ENCODE results near the gene SMAGP. TPM values are rescaled to one million over a fixed set of nuclear protein-coding genes. Genes with fewer than 3 reads are reported as not detected.

The SMAGP gene
- total RNA-seq, 4 donors from 2014 or later, result 2.0 to 10.2 (median 4.4) TPM

DNA sequence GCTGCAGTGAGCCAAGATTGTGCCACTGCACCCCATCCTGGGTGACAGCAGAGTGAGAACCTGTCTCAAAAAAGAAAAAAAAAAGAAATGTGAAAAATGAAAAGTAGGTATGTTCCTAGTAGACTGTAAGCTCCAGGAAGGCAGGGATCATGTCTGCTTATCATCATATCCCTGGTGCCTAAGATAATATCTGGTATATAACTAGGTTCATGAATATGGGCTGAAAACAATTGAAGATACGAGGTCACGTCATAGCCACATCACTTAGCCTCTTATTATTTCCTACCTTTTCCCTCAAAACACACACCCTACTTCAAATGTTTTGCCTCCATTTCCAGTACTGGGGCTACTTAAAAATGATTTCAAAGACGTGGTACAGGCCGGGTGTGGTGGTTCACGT lies 55.3 kb downstream of the SMAGP start:
- H3K27me3 ChIP-seq, result no peaks in the 10 kb centered on the region
- DNase-seq (ENCODE audit: low spot score in 2 of 2), result no peak
- 91 to 93% methylated on average over 5 of the region's 5 CpGs for WGBS, 2 donors
- H3K27ac ChIP-seq, result no peak overlapping the region
- no peak for TF ChIP-seq POLR2A (IDR thresholded peaks at IDR 0.05)
- H3K9me3 ChIP-seq, result no peaks in the 10 kb centered on the region
- H3K4me1 ChIP-seq, result peaks cover 0 to 31% (median 17%) of the 10 kb centered on the region in 4 donors
- peaks cover 0 to 24% (median 0%) of the 10 kb centered on the region in 3 donors for H3K36me3 ChIP-seq
- H3K4me3 ChIP-seq, result no peak overlapping the region

DNA sequence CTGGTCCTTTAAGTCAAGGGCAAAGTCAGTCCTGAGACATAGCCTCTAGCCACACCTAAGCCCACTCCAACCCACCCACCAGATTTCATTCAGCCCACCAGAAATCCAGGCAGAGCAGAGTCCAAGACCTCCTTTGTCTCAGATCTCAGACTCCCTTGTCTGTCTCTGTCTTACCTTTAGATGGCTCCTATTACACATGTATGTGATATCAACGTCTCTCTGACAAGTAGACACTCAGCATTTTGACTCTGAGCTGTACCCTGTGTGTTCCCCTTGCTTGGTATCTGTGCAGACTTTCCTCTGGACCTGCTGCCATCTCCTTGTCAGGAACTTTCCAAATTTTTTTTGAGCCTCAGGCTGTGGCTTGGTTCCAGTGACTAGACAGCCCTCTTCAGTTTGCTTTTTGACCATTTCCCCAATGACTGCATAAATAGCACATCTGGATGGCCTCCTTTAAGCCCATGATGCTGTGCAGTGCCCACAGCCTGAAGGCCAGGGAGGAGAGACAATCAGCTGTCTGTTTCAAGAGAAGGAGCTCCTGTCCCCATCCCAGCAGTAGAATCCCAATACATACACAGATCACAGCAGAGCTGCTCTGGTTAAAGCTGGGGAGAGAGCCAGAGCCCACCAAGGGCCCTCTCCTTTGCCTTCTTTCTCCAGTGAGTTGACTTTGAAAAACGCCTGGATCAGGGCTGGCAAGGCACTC lies 59.4 kb downstream of the SMAGP start:
- Histone ChIP-seq H3K9me3 (no peaks in the 10 kb centered on the region), H3K4me3 (no peak overlapping the region), H3K36me3 (peaks cover 0 to 46% (median 0%) of the 10 kb centered on the region in 3 donors), H3K27ac (no peak overlapping the region), H3K4me1 (peaks cover 0 to 4% (median 0%) of the 10 kb centered on the region in 4 donors), H3K27me3 (no peaks in the 10 kb centered on the region)
- WGBS, 2 donors, result 50 to 79% methylated on average over 2 of the region's 2 CpGs
- DNase-seq (ENCODE audit: low spot score in 2 of 2), result no peak
- TF ChIP-seq, protein P1, sequence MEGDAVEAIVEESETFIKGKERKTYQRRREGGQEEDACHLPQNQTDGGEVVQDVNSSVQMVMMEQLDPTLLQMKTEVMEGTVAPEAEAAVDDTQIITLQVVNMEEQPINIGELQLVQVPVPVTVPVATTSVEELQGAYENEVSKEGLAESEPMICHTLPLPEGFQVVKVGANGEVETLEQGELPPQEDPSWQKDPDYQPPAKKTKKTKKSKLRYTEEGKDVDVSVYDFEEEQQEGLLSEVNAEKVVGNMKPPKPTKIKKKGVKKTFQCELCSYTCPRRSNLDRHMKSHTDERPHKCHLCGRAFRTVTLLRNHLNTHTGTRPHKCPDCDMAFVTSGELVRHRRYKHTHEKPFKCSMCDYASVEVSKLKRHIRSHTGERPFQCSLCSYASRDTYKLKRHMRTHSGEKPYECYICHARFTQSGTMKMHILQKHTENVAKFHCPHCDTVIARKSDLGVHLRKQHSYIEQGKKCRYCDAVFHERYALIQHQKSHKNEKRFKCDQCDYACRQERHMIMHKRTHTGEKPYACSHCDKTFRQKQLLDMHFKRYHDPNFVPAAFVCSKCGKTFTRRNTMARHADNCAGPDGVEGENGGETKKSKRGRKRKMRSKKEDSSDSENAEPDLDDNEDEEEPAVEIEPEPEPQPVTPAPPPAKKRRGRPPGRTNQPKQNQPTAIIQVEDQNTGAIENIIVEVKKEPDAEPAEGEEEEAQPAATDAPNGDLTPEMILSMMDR (IDR thresholded peaks at IDR 0.05), result no peak
- no peak for TF ChIP-seq POLR2A (IDR thresholded peaks at IDR 0.05)
- TF ChIP-seq EP300 (IDR thresholded peaks at IDR 0.05), result no peak

DNA sequence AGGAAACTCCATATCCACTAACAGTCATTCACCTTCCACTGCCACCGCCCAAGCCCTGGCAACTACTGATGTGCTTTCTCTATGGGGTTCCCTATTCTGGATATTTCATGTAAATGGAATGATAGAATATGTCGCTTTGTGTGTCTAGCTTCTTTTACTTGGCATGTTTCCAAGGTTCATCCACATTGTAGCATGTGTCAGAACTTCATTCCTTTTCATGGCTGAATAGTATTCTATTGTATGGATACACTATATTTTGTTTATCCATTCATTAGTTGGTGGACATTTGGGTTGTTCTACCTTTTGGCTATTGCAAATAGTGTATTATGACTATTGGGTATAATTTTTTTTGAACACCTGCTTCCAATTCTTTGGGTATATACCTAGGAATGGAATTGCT lies 61.0 kb downstream of the SMAGP start:
- 86 to 88% methylated on average over 2 of the region's 2 CpGs for WGBS, 2 donors
- Histone ChIP-seq H3K9me3 (no peaks in the 10 kb centered on the region), H3K27ac (no peak overlapping the region), H3K36me3 (peaks cover 0 to 53% (median 0%) of the 10 kb centered on the region in 3 donors), H3K4me1 (no peaks in the 10 kb centered on the region), H3K27me3 (no peaks in the 10 kb centered on the region), H3K4me3 (no peak overlapping the region)
- DNase-seq (ENCODE audit: low spot score in 2 of 2), result no peak
- TF ChIP-seq, protein P1 (IDR thresholded peaks at IDR 0.05), result no peak
- no peak for TF ChIP-seq POLR2A (IDR thresholded peaks at IDR 0.05)
- no peak for TF ChIP-seq EP300 (IDR thresholded peaks at IDR 0.05)

DNA sequence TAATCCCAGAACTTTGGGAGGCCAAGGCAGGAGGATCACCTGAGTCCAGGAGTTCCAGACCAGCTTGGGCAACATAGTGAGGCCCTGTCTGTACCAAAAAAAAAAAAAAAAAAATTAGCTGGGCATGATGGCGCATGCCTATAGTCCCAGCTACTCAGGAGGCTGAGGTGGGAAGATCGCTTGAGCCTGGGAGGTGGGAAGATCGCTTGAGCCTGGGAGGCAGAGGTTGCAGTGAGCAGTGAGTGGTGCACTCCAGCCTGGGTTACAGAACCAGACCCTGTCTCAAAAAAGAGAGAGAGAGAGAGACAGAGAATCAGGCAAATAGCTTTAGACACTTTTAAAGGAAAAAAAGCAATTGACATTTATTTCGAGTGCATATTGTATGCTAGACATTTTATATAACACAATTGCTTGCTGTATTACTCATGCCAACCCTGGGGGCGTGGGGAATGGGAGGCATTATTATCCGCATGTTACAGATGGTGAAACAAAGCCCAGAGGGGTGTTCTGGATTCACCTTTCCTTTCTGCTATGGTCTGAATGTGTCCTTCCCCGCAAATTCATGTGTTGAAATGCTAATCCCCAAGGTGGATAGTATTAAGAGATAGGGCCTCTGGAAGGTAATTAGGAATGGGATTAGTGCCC lies 62.1 kb downstream of the SMAGP start:
- H3K27me3 ChIP-seq, result no peaks in the 10 kb centered on the region
- no peaks in the 10 kb centered on the region for H3K9me3 ChIP-seq
- no peak for TF ChIP-seq EP300 (IDR thresholded peaks at IDR 0.05)
- TF ChIP-seq POLR2A (IDR thresholded peaks at IDR 0.05), result no peak
- TF ChIP-seq, protein P1 (IDR thresholded peaks at IDR 0.05), result no peak
- no peaks in the 10 kb centered on the region for H3K4me1 ChIP-seq
- H3K4me3 ChIP-seq, result no peak overlapping the region
- H3K27ac ChIP-seq, result no peak overlapping the region
- peaks cover 0 to 54% (median 2%) of the 10 kb centered on the region in 3 donors for H3K36me3 ChIP-seq
- DNase-seq (ENCODE audit: low spot score in 2 of 2), result no peak
- WGBS, 2 donors, result 77 to 84% methylated on average over 7 of the region's 7 CpGs

DNA sequence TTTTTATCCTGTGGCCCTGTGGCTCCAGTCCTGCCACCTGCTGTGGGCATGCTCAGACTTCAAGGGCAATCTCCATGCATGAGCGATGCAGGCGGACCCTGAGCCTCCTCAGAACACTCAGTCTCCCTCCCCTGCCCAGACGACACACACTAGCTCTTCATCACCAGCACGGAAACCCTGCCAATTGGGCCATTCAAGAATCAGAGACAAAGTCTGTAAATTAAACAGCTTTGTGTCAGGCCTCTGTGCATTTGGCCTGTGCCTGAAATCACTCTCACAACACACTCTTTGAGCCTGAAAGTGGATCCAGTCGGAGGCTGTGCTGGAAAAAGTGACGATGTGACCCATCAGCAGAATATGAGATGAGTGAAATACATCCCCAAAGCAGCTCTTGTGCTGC lies 64.9 kb downstream of the SMAGP start:
- WGBS, 2 donors, result 56 to 76% methylated on average over 4 to 6 of the region's 6 CpGs
- H3K9me3 ChIP-seq, result no peaks in the 10 kb centered on the region
- H3K4me3 ChIP-seq, result no peak overlapping the region
- H3K27ac ChIP-seq, result no peak overlapping the region
- no peaks in the 10 kb centered on the region for H3K27me3 ChIP-seq
- no peaks in the 10 kb centered on the region for H3K4me1 ChIP-seq
- H3K36me3 ChIP-seq, result peaks cover 0 to 65% (median 2%) of the 10 kb centered on the region in 3 donors
- DNase-seq (ENCODE audit: low spot score in 2 of 2), result no peak
- TF ChIP-seq POLR2A (IDR thresholded peaks at IDR 0.05) (no peak), EP300 (IDR thresholded peaks at IDR 0.05) (no peak)
- TF ChIP-seq, protein P1 (IDR thresholded peaks at IDR 0.05), result no peak

Data from tibial nerve (tissue), 4 donors.